HG02884 (cell line): ENCODE results near the gene ZBTB11.
"Not testable (repeated sequence)": the region's sequence is repeated elsewhere in the genome, so short reads cannot be mapped to it uniquely, and the experiment has no call there.

Experiments
- ATAC-seq: cut with Tn5 transposase; IDR thresholded peaks from one replicate; pipeline ENCODE4 v1.9.1; 2021; ENCODE audit warnings: mild to moderate bottlenecking, moderate library complexity; ENCODE audit not compliant: unreplicated experiment

ZBTB11 gene

GRCh38 chr3:101643861-101644613, 32.9 kb downstream of the ZBTB11 start:
- ATAC-seq: no peak

- ATAC-seq: no peak
These were observed 33.7 kb downstream of the ZBTB11 start for GRCh38 chr3:101643009-101643844.

- ATAC-seq: no peak
These were observed 34.5 kb downstream of the ZBTB11 start for GRCh38 chr3:101642441-101642840.

GRCh38 chr3:101641397-101642115, 35.4 kb downstream of the ZBTB11 start:
- not testable (repeated sequence) for ATAC-seq

- no peak for ATAC-seq
These were observed 36.7 kb downstream of the ZBTB11 start for GRCh38 chr3:101640256-101640655.

GRCh38 chr3:101639280-101639963, 37.5 kb downstream of the ZBTB11 start:
- no peak for ATAC-seq

- no peak for ATAC-seq
These were observed 38.6 kb downstream of the ZBTB11 start for GRCh38 chr3:101638261-101638745.

- no peak for ATAC-seq
These were observed 39.5 kb downstream of the ZBTB11 start for GRCh38 chr3:101637451-101637850.

- ATAC-seq: peak; percentile 95
These were observed 40.8 kb downstream of the ZBTB11 start for GRCh38 chr3:101635954-101636798.

GRCh38 chr3:101635345-101635744, 41.6 kb downstream of the ZBTB11 start:
- ATAC-seq: no peak

- no peak for ATAC-seq
These were observed 42.2 kb downstream of the ZBTB11 start for GRCh38 chr3:101634591-101635196.

- ATAC-seq: no peak
These were observed 43.7 kb downstream of the ZBTB11 start for GRCh38 chr3:101633186-101633585.

- no peak for ATAC-seq
These were observed 44.3 kb downstream of the ZBTB11 start for GRCh38 chr3:101632586-101632985.

- not testable (repeated sequence) for ATAC-seq
These were observed 45.0 kb downstream of the ZBTB11 start for GRCh38 chr3:101631959-101632358.

- no peak for ATAC-seq
These were observed 45.7 kb downstream of the ZBTB11 start for GRCh38 chr3:101631098-101631796.

GRCh38 chr3:101629219-101629618, 47.7 kb downstream of the ZBTB11 start:
- ATAC-seq: no peak

- ATAC-seq: no peak
These were observed 51.1 kb downstream of the ZBTB11 start for GRCh38 chr3:101625879-101626278.

- ATAC-seq: no peak
These were observed 52.1 kb downstream of the ZBTB11 start for GRCh38 chr3:101624857-101625256.

GRCh38 chr3:101623656-101624055, 53.3 kb downstream of the ZBTB11 start:
- no peak for ATAC-seq
